ENCODE measurements around the gene C12orf76. TPM values are rescaled to one million over a fixed set of nuclear protein-coding genes. Genes with fewer than 3 reads are reported as not detected.

C12orf76 gene
- total and polyA plus RNA-seq, 2 of the 4 experiments (the other 2 are of a cell fraction): 5.0 to 7.1 TPM

GRCh38 chr12:110065540-110065939, 17.2 kb upstream of the C12orf76 start:
- no peak overlapping the region for H4K91ac ChIP-seq (ENCODE audit: insufficient read depth, low read depth, low read length)
- no peaks in the 10 kb centered on the region for H4K20me1 ChIP-seq (ENCODE audit: insufficient read depth, low read length)
- H3K14ac ChIP-seq (replicated peaks; ENCODE audit: low read depth, low read length): no peak overlapping the region
- H3K18ac ChIP-seq (ENCODE audit: low read depth, low read length): no peak overlapping the region
- no peak overlapping the region; the same call in 2 of the 3 replicates for H2BK15ac ChIP-seq (ENCODE audit: low read depth, low read length)
- no peak overlapping the region for H3K23ac ChIP-seq (ENCODE audit: low read depth, low read length)
- BruUV-seq (replicated peaks): no TSS peak
- H2BK20ac ChIP-seq (ENCODE audit: low read depth, low read length): no peak overlapping the region
- no peak overlapping the region; the same call in 1 of the 2 replicates for H3K56ac ChIP-seq (ENCODE audit: extremely low read depth, insufficient read depth, low read length)
- H2BK5ac ChIP-seq (ENCODE audit: low read depth, low read length, poor library complexity, severe bottlenecking): no peak overlapping the region
- H3K4me1 ChIP-seq (ENCODE audit: control insufficient read depth, insufficient read depth, low read length): peaks cover under 1% of the 10 kb centered on the region; the same call in 1 of the 2 replicates
- no peak overlapping the region for H3K4me2 ChIP-seq (ENCODE audit: low read depth, low read length)
- H3K36me3 ChIP-seq (ENCODE audit: control insufficient read depth, insufficient read depth, low read length): no peaks in the 10 kb centered on the region
- no peak overlapping the region for H2AFZ ChIP-seq (replicated peaks; ENCODE audit: low read length, poor library complexity)
- no peaks in the 10 kb centered on the region for H3K79me1 ChIP-seq (ENCODE audit: low read depth in 1 of 2, low read length in 2 of 2)
- H3K9ac ChIP-seq (ENCODE audit: low read depth, low read length): no peak overlapping the region
- intact Hi-C loops (cut with micrococcal nuclease) (no loop called here), dilution Hi-C loops (cut with HindIII; ENCODE audit: low sequenced_read_pairs, unreplicated experiment) (no loop called here), in situ Hi-C loops (cut with MboI; ENCODE audit: low sequenced_read_pairs) (no loop called here)
- H3K27ac ChIP-seq (ENCODE audit: insufficient read depth, low read length): no peak overlapping the region
- H4K5ac ChIP-seq (ENCODE audit: low read depth, low read length): no peak overlapping the region
- WGBS, 2 experiments (ENCODE audit: extremely low coverage in 2 of 2, insufficient read length in 1 of 2): 100% methylated on average over 1 of the region's 2 CpGs; no CpG with 5 or more reads in 1 of the 2 experiments
- DNase-seq: no peak
- no peak overlapping the region for H2BK120ac ChIP-seq (ENCODE audit: low read depth, low read length)
- H4K8ac ChIP-seq (ENCODE audit: low read depth in 2 of 2, low read length in 2 of 2): no peak overlapping the region
- H2AK9ac ChIP-seq (replicated peaks; ENCODE audit: low read depth, low read length, poor library complexity): no peak overlapping the region
- no peak overlapping the region for H2AK5ac ChIP-seq (ENCODE audit: low read depth, low read length)
- ATAC-seq (ENCODE audit: low read depth): no peak
- ChIA-PET POLR2A (ENCODE audit: unreplicated experiment) (no interaction called here), CTCF (no interaction called here)
- no peaks in the 10 kb centered on the region for H3K27me3 ChIP-seq (ENCODE audit: control insufficient read depth, insufficient read depth, low read length)
- H3K9me1 ChIP-seq (ENCODE audit: insufficient read depth, low read length): peaks cover 6% of the 10 kb centered on the region; the same call in 1 of the 2 replicates
- no peaks in the 10 kb centered on the region for H3K9me3 ChIP-seq (ENCODE audit: control insufficient read depth, insufficient read depth, low read length)
- H3K4me3 ChIP-seq (ENCODE audit: insufficient read depth, low read depth, low read length): no peak overlapping the region
- no peak overlapping the region for H3K4ac ChIP-seq (ENCODE audit: low read depth, low read length)
- TF ChIP-seq MAZ (IDR thresholded peaks at IDR 0.05; ENCODE audit: borderline replicate concordance, low read depth, low read length): no peak
- TF ChIP-seq RFX5 (IDR thresholded peaks at IDR 0.05; ENCODE audit: low read depth, low read length): no peak
- no peak for TF ChIP-seq SMC3 (IDR thresholded peaks at IDR 0.05; ENCODE audit: low read depth, low read length)
- TF ChIP-seq USF2 (IDR thresholded peaks at IDR 0.05; ENCODE audit: low read depth, low read length): no peak
- no peak for TF ChIP-seq MXI1 (IDR thresholded peaks at IDR 0.05; ENCODE audit: borderline replicate concordance, low read depth, low read length)
- TF ChIP-seq RCOR1 (IDR thresholded peaks at IDR 0.05; ENCODE audit: insufficient replicate concordance, low read length): no peak
- no peak for TF ChIP-seq MAFK (IDR thresholded peaks at IDR 0.05; ENCODE audit: low read depth, low read length)
- no peak for TF ChIP-seq FOS (IDR thresholded peaks at IDR 0.05; ENCODE audit: low read depth, low read length)
- TF ChIP-seq NFE2L2 (IDR thresholded peaks at IDR 0.05; ENCODE audit: low read depth, low read length): no peak
- no peak for TF ChIP-seq CEBPB (IDR thresholded peaks at IDR 0.05; ENCODE audit: low read depth, low read length)
- no peak for TF ChIP-seq CHD1 (IDR thresholded peaks at IDR 0.05; ENCODE audit: low read depth, low read length)
- TF ChIP-seq POLR2A (IDR thresholded peaks at IDR 0.05; ENCODE audit: low read depth, low read length): no peak
- TF ChIP-seq BHLHE40 (IDR thresholded peaks at IDR 0.05; ENCODE audit: low read depth, low read length): no peak
- TF ChIP-seq CTCF (conservative IDR thresholded peaks at IDR 0.05; ENCODE audit: low read depth, low read length): no peak
- no peak for TF ChIP-seq ELK1 (IDR thresholded peaks at IDR 0.05; ENCODE audit: borderline replicate concordance, low read depth, low read length)
- no peak for TF ChIP-seq RAD21 (IDR thresholded peaks at IDR 0.05; ENCODE audit: low read length)
